ENCODE results near the gene MNX1.

MNX1 gene

GRCh38 chr7:157010588-157011332, at the start of gene MNX1:
MNX1 (minus strand) TSS chr7:157010663; CDS start chr7:157010350, 313 bp downstream.
- DNase-seq = peak; percentile 66

- DNase-seq = no peak
Observed at GRCh38 chr7:157059534-157059933, 49.1 kb upstream of the MNX1 start.

GRCh38 chr7:157058701-157059100, 48.2 kb upstream of the MNX1 start:
- DNase-seq = no peak

GRCh38 chr7:157058068-157058467, 47.6 kb upstream of the MNX1 start:
- no peak for DNase-seq

- peak; percentile 63 for DNase-seq
Observed at GRCh38 chr7:157056957-157057902, 46.8 kb upstream of the MNX1 start.

- DNase-seq = no peak
Observed at GRCh38 chr7:157056246-157056645, 45.8 kb upstream of the MNX1 start.

- DNase-seq = no peak
Observed at GRCh38 chr7:157054927-157055326, 44.5 kb upstream of the MNX1 start.

GRCh38 chr7:157053118-157053517, 42.7 kb upstream of the MNX1 start:
- no peak for DNase-seq

- no peak for DNase-seq
Observed at GRCh38 chr7:157047148-157047547, 36.7 kb upstream of the MNX1 start.

GRCh38 chr7:157046681-157047080, 36.2 kb upstream of the MNX1 start:
- no peak for DNase-seq

GRCh38 chr7:157044943-157045660, 34.6 kb upstream of the MNX1 start:
- DNase-seq = no peak

- DNase-seq = no peak
Observed at GRCh38 chr7:157044147-157044687, 33.8 kb upstream of the MNX1 start.

GRCh38 chr7:157043745-157044144, 33.3 kb upstream of the MNX1 start:
- DNase-seq = no peak

- DNase-seq = no peak
Observed at GRCh38 chr7:157041514-157042277, 31.2 kb upstream of the MNX1 start.

GRCh38 chr7:157041004-157041403, 30.5 kb upstream of the MNX1 start:
- no peak for DNase-seq

GRCh38 chr7:157037635-157038034, 27.2 kb upstream of the MNX1 start:
- no peak for DNase-seq

- no peak for DNase-seq
Observed at GRCh38 chr7:157037028-157037427, 26.6 kb upstream of the MNX1 start.

GRCh38 chr7:157035979-157036378, 25.5 kb upstream of the MNX1 start:
- DNase-seq = no peak

GRCh38 chr7:157035302-157035701, 24.8 kb upstream of the MNX1 start:
- no peak for DNase-seq

GRCh38 chr7:157033483-157034473, 23.3 kb upstream of the MNX1 start:
- no peak for DNase-seq
